GM12878 (cell line): ENCODE data around the gene ADGRV1. TPM values are rescaled to one million over a fixed set of nuclear protein-coding genes. Genes with fewer than 3 reads are reported as not detected.

Experiments
- ATF7 ChIP-seq: fragments of 450-650 bp; IDR thresholded peaks from 2 replicates; pipeline ENCODE4 v1.6.1; 2016; ENCODE audit warnings: low read depth, mild to moderate bottlenecking
- NR2C1 ChIP-seq: fragments of 450-650 bp; IDR thresholded peaks from 2 replicates; pipeline ENCODE4 v1.6.1; 2017; ENCODE audit warnings: antibody characterized with exemption, mild to moderate bottlenecking, moderate library complexity
- SRF ChIP-seq, 2 experiments: IDR thresholded peaks; 2 replicates each; pipeline ENCODE4 v1.6.1; 2011; ENCODE audit warnings: low read depth in 2 of 2, low read length in 2 of 2, mild to moderate bottlenecking in 1 of 2, moderate library complexity in 1 of 2
- TCF3 ChIP-seq: IDR thresholded peaks from 2 replicates; pipeline ENCODE4 v1.6.1; 2012; ENCODE audit warnings: low read depth, mild to moderate bottlenecking, low read length, borderline replicate concordance; ENCODE audit not compliant: insufficient read depth
- polyA plus RNA-seq, 11 experiments: library from polyadenylated mRNA; depleted of rRNA in 4 of 11; unstranded in 6 of 11; stranded (reverse) in 5 of 11; fragments of >200 nt; fragmentation: Nextera tagmentation in 4 of 11; fragmentation: Illumina TruSeq in 1 of 11; extraction: Ambion mirVana in 4 of 11; extraction: Trizol in 1 of 11; gene quantifications; 1 replicate in 1 of 11; 2 replicates in 10 of 11; pipeline versions ENCODE4 v1.2.1 to v1.2.3, GENCODE V29; 2011 to 2016; ENCODE audit warnings: inconsistent platforms in 2 of 11, missing spikeins in 2 of 11, low read depth in 1 of 11
- total RNA-seq, 4 experiments: library from RNA; depleted of rRNA in 3 of 4; stranded (reverse); fragments of >200 nt in 3 of 4; fragmentation: Illumina TruSeq in 1 of 4; extraction: Trizol in 1 of 4; gene quantifications; 2 replicates each; pipeline versions ENCODE4 v1.2.1 to v1.2.3, GENCODE V29; 2013 to 2021
- TF ChIP-seq, protein P1 (sequence below): IDR thresholded peaks from 2 replicates; pipeline ENCODE4 v1.6.1; 2011; ENCODE audit warnings: low read depth, low read length, improper control_type of control experiment, borderline replicate concordance
- TF ChIP-seq, protein P2 (sequence below): fragments of 450-650 bp; IDR thresholded peaks from 2 replicates; pipeline ENCODE4 v1.6.1; 2017; ENCODE audit warnings: mild to moderate bottlenecking, low read depth, inconsistent platforms; ENCODE audit not compliant: poor library complexity, severe bottlenecking
- TF ChIP-seq, protein P3 (sequence below): fragments of 450-650 bp; formaldehyde crosslinking; IDR thresholded peaks from 2 replicates; pipeline ENCODE4 v1.5.0; 2022; ENCODE audit warnings: mild to moderate bottlenecking, missing genetic modification characterization
- TF ChIP-seq, protein P4 (sequence below): fragments of 150-350 bp; IDR thresholded peaks from 2 replicates; pipeline ENCODE4 v1.6.1; 2014; ENCODE audit warnings: mild to moderate bottlenecking, low read depth, low read length

ADGRV1 gene
- total and polyA plus RNA-seq, 10 of the 15 experiments (the other 5 are each of a cell fraction or from before 2014, with no cell fraction given): 0.04 to 8.1 (median 0.16) TPM; not detected in 1

DNA sequence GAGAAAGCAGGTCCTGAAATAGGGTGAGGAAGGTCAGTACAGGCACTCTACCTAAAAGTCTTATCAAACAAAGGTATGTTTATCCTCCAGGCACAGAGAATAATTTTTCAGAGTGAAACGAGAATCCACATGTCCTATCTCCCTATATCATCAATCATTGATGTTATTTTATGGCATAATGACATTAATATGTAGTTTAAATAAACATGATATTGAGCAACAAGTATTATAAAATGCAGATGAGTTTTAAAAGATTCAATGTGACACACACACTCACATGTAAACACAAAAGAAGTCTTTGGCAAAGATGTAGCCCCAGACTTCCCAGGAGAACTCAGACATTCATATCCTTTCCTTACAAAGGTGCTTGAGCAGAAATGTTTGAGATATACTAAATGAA lies 389.1 kb downstream of the ADGRV1 start (continued):
- TF ChIP-seq, protein P1, sequence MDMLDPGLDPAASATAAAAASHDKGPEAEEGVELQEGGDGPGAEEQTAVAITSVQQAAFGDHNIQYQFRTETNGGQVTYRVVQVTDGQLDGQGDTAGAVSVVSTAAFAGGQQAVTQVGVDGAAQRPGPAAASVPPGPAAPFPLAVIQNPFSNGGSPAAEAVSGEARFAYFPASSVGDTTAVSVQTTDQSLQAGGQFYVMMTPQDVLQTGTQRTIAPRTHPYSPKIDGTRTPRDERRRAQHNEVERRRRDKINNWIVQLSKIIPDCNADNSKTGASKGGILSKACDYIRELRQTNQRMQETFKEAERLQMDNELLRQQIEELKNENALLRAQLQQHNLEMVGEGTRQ: no peak
- no peak for TF ChIP-seq NR2C1
- TF ChIP-seq ATF7: no peak
- TF ChIP-seq, protein P2, sequence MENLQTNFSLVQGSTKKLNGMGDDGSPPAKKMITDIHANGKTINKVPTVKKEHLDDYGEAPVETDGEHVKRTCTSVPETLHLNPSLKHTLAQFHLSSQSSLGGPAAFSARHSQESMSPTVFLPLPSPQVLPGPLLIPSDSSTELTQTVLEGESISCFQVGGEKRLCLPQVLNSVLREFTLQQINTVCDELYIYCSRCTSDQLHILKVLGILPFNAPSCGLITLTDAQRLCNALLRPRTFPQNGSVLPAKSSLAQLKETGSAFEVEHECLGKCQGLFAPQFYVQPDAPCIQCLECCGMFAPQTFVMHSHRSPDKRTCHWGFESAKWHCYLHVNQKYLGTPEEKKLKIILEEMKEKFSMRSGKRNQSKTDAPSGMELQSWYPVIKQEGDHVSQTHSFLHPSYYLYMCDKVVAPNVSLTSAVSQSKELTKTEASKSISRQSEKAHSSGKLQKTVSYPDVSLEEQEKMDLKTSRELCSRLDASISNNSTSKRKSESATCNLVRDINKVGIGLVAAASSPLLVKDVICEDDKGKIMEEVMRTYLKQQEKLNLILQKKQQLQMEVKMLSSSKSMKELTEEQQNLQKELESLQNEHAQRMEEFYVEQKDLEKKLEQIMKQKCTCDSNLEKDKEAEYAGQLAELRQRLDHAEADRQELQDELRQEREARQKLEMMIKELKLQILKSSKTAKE: no peak
- no peak for TF ChIP-seq SRF (IDR thresholded peaks at IDR 0.05; ENCODE audit: low read depth in 2 of 2, low read length in 2 of 2)
- no peak for TF ChIP-seq TCF3
- TF ChIP-seq, protein P3, sequence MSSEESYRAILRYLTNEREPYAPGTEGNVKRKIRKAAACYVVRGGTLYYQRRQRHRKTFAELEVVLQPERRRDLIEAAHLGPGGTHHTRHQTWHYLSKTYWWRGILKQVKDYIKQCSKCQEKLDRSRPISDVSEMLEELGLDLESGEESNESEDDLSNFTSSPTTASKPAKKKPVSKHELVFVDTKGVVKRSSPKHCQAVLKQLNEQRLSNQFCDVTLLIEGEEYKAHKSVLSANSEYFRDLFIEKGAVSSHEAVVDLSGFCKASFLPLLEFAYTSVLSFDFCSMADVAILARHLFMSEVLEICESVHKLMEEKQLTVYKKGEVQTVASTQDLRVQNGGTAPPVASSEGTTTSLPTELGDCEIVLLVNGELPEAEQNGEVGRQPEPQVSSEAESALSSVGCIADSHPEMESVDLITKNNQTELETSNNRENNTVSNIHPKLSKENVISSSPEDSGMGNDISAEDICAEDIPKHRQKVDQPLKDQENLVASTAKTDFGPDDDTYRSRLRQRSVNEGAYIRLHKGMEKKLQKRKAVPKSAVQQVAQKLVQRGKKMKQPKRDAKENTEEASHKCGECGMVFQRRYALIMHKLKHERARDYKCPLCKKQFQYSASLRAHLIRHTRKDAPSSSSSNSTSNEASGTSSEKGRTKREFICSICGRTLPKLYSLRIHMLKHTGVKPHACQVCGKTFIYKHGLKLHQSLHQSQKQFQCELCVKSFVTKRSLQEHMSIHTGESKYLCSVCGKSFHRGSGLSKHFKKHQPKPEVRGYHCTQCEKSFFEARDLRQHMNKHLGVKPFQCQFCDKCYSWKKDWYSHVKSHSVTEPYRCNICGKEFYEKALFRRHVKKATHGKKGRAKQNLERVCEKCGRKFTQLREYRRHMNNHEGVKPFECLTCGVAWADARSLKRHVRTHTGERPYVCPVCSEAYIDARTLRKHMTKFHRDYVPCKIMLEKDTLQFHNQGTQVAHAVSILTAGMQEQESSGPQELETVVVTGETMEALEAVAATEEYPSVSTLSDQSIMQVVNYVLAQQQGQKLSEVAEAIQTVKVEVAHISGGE: no peak
- TF ChIP-seq, protein P4, sequence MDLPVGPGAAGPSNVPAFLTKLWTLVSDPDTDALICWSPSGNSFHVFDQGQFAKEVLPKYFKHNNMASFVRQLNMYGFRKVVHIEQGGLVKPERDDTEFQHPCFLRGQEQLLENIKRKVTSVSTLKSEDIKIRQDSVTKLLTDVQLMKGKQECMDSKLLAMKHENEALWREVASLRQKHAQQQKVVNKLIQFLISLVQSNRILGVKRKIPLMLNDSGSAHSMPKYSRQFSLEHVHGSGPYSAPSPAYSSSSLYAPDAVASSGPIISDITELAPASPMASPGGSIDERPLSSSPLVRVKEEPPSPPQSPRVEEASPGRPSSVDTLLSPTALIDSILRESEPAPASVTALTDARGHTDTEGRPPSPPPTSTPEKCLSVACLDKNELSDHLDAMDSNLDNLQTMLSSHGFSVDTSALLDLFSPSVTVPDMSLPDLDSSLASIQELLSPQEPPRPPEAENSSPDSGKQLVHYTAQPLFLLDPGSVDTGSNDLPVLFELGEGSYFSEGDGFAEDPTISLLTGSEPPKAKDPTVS: no peak
